Measurements from ENCODE around the gene TNK1.

Gene TNK1

DNA sequence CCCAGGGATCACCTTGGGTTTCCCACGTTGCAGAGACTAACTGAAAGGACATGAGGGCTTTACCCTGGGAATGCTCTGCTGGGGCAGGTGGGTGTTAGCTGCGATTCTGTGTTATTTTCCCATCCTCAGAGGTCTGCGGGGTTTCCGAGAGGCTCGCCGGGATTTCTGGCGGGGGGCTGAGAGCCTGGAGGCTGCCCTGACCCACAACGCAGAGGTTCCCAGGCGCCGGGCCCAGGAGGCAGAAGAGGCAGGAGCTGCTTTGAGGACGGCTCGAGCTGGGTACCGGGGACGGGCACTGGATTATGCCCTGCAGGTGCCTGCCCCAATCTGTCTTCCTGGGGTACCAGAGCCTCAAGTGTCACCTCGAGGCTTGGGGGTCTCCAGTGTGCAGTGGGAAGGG is 37.6 kb upstream of the TNK1 start:
- FAIRE-seq (no peak), DNase-seq (ENCODE audit: insufficient read length, low spot score) (no peak)
- TF ChIP-seq TAF1 (IDR thresholded peaks at IDR 0.05; ENCODE audit: low read depth, low read length) (no peak), PAX5 (IDR thresholded peaks at IDR 0.05; ENCODE audit: insufficient read depth, low read length, severe bottlenecking) (no peak), POLR2A (IDR thresholded peaks at IDR 0.05; ENCODE audit: low read depth, low read length) (no peak), SPI1 (IDR thresholded peaks at IDR 0.05; ENCODE audit: low read depth, low read length) (no peak), POLR2AphosphoS5 (IDR thresholded peaks at IDR 0.05; ENCODE audit: low read depth, low read length) (no peak), POU2F2 (IDR thresholded peaks at IDR 0.05; ENCODE audit: low read depth, low read length) (no peak)

DNA sequence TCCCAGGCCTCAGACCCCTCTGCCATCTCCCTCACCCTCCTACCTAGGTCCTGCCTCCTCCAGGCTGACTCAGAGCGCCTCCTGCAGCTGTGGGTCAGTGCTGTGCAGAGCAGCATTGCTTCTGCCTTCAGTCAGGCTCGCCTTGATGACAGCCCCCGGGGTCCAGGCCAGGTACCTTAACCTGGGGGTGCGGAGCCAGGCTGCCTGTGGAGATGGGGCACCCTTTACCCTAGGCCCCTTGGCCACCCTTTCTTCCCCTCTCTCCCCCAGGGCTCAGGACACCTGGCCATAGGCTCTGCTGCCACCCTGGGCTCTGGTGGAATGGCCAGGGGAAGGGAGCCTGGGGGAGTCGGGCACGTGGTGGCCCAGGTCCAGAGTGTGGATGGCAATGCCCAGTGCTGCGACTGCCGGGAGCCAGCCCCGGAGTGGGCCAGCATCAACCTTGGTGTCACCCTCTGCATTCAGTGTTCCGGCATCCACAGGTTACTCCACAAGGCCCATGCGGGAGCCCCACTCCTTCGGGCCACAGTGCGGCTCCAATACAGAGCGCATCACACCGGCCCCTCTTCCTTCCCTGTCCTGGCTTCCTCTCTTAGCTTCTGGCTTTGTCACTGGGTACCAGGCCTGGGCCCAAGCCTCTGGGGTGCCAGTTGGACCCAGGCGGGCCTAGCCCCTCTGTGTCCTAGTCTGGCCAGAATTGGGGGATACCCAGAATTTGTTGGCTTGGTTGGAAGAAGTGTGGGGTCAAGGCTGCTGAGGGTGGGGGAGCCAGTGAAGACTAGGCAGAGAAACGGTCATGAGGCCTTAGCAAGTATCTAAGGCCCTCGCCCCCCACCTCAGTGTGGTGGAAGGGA is 33.9 kb upstream of the TNK1 start:
- DNase-seq (ENCODE audit: insufficient read length, low spot score) (no peak), FAIRE-seq (no peak)
- TF ChIP-seq POLR2AphosphoS5 (IDR thresholded peaks at IDR 0.05; ENCODE audit: low read depth, low read length) (no peak), POLR2A (IDR thresholded peaks at IDR 0.05; ENCODE audit: low read depth, low read length) (no peak), POU2F2 (IDR thresholded peaks at IDR 0.05; ENCODE audit: low read depth, low read length) (no peak), PAX5 (IDR thresholded peaks at IDR 0.05; ENCODE audit: insufficient read depth, low read length, severe bottlenecking) (no peak)

DNA sequence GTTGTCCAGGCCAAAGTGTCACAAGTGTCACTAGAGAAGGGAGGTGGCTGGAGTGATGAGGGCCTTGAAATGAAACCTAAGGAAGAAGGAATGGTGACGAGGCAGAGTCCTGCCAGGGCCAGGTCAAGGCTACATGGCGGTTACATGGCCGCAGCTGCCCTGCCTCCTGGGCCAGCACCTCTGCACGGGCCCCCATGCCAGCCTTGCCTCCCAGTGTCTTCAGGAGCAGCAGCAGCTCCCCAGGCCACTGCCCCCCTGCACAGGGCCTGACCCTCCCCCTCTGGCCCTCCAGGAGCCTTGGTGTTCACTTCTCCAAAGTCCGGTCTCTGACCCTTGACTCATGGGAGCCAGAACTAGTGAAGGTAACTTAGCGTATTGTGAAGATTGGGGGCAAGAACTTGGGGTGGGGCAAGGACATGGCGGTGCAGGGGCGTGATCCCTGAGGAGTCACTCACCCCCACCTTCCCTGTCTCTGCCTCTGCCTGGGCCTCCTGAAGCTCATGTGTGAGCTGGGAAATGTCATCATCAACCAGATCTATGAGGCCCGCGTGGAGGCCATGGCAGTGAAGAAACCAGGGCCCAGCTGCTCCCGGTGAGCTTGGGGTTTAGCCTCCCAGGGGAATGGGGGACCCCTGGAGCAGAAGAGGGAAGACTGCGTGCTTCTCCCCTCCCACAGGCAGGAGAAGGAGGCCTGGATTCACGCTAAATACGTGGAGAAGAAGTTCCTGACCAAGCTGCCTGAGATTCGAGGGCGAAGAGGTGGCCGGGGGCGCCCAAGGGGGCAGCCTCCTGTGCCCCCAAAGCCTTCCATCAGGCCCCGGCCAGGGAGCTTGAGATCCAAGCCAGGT is 33.0 kb upstream of the TNK1 start:
- FAIRE-seq (no peak), DNase-seq (ENCODE audit: insufficient read length, low spot score) (no peak)
- TF ChIP-seq PAX5 (IDR thresholded peaks at IDR 0.05; ENCODE audit: insufficient read depth, low read length, severe bottlenecking) (no peak), POLR2A (IDR thresholded peaks at IDR 0.05; ENCODE audit: low read depth, low read length) (no peak), SPI1 (IDR thresholded peaks at IDR 0.05; ENCODE audit: low read depth, low read length) (no peak), POLR2AphosphoS5 (IDR thresholded peaks at IDR 0.05; ENCODE audit: low read depth, low read length) (no peak), TAF1 (IDR thresholded peaks at IDR 0.05; ENCODE audit: low read depth, low read length) (no peak), POU2F2 (IDR thresholded peaks at IDR 0.05; ENCODE audit: low read depth, low read length) (no peak)

DNA sequence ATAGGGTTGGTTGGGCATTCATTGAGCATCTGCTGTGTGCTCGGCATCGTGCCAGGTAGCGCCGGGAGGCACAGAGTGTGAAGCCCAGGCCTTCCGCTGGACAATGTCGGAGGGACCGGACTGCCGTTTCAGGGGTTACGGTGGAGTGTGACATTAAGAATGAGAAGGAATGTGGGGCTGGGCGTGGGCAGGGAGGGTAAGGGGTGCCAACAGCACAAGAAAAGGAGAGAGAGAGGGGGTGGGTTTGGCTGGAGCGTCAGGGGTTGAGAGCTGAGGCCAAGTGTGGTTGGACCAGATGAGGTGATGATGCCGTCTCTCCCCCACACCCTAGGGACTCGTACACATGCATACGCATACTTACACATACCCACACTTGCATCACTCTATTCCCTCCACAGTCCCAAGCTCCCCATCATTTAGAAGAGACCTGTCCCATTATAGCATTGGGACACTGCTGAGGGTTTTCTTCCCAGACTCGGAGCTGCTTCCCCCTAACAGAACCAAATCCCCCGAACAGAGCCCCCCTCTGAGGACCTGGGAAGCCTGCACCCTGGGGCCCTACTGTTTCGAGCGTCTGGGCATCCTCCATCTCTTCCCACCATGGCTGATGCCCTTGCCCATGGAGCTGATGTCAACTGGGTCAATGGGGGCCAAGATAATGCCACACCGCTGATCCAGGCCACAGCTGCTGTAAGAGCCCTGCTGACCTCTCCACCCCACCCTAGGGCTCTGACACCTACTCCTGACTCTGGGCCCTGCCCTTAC is 32.2 kb upstream of the TNK1 start:
- FAIRE-seq, result no peak
- TF ChIP-seq SPI1 (IDR thresholded peaks at IDR 0.05; ENCODE audit: low read depth, low read length), result no peak
- TF ChIP-seq POLR2AphosphoS5 (IDR thresholded peaks at IDR 0.05; ENCODE audit: low read depth, low read length), result no peak
- no peak for DNase-seq (ENCODE audit: insufficient read length, low spot score)

DNA sequence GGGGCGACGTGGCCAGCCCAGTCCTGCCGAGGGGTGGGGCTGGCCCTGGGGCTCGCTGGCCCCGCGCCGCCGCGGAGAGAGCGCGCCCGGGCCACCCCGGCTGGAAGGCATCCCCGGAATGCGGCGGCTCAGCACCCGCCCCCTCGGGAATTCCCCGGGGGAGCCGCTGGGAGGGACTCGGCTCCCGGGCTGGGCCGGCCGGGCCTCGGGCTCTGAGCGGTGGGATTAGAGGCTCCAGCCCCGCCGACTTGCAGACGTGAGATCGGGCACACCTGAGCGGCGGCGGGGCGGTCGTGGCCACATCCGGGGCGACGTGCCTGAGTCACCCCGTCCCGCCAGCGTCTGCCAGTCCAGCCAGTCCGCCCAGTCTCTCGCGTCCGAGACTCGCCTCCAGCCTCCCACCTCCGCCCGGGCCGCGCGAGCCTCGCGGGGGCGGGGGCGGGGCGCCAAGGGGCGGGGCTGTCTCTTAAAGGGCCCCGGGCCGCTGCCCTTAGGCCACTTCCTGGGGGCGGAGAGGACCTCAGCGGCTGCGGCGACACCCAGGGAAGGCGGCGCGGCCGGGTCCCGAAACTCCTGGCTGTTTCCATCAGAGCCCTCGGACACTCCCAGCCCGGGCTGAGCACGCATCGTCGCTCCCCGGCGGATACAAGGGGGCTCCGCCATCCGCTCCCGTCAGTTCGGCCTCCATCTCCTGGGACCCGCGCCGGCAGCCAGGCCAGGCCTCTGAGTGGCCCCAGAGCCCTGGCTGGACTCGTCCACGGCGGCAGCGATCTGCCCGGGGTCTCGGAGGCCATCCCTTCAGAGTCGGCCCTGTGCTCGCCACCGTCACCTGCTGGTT is 29.0 kb upstream of the TNK1 start, which contains the start of gene KCTD11:
Gene KCTD11 (plus strand): TSS at position 498 of the 838 bp plus-strand sequence.
- TF ChIP-seq SPI1 (IDR thresholded peaks at IDR 0.05; ENCODE audit: low read depth, low read length) (no peak), PAX5 (IDR thresholded peaks at IDR 0.05; ENCODE audit: insufficient read depth, low read length, severe bottlenecking) (peak; percentile 14), POLR2AphosphoS5 (IDR thresholded peaks at IDR 0.05; ENCODE audit: low read depth, low read length) (0 out of 2 replicates have a peak, but pooled peaks have one; percentile 7), TAF1 (IDR thresholded peaks at IDR 0.05; ENCODE audit: low read depth, low read length) (peak; percentile 29; the same call in 1 of the 2 replicates)
- DNase-seq (ENCODE audit: insufficient read length, low spot score) (peak; percentile 90), FAIRE-seq (peak; percentile 91)

DNA sequence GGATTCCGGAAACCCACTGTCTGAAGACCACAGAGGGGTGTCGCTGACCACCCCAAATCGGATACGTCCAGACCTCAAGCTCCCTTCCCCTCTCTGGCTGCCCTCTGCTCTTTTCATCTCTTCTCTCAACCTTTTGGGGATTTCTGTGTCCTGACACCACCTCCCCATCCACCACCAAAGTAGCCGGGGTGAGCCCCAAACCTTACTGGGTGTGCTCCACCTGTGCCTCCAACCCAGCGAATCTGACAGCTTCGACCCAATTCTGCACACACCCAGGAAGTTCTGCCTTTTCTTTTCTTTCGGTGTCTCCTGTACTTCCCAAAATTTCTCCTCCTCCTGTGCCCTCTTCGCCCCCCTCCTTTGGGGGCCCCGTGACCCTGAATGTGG is 28.4 kb upstream of the TNK1 start:
- FAIRE-seq, result no peak
- TF ChIP-seq POLR2AphosphoS5 (IDR thresholded peaks at IDR 0.05; ENCODE audit: low read depth, low read length), result no peak
- no peak for TF ChIP-seq PAX5 (IDR thresholded peaks at IDR 0.05; ENCODE audit: insufficient read depth, low read length, severe bottlenecking)
- TF ChIP-seq TAF1 (IDR thresholded peaks at IDR 0.05; ENCODE audit: low read depth, low read length), result no peak
- TF ChIP-seq POLR2A (IDR thresholded peaks at IDR 0.05; ENCODE audit: low read depth, low read length), result no peak
- TF ChIP-seq POU2F2 (IDR thresholded peaks at IDR 0.05; ENCODE audit: low read depth, low read length), result no peak
- TF ChIP-seq SPI1 (IDR thresholded peaks at IDR 0.05; ENCODE audit: low read depth, low read length), result no peak
- no peak for DNase-seq (ENCODE audit: insufficient read length, low spot score)

DNA sequence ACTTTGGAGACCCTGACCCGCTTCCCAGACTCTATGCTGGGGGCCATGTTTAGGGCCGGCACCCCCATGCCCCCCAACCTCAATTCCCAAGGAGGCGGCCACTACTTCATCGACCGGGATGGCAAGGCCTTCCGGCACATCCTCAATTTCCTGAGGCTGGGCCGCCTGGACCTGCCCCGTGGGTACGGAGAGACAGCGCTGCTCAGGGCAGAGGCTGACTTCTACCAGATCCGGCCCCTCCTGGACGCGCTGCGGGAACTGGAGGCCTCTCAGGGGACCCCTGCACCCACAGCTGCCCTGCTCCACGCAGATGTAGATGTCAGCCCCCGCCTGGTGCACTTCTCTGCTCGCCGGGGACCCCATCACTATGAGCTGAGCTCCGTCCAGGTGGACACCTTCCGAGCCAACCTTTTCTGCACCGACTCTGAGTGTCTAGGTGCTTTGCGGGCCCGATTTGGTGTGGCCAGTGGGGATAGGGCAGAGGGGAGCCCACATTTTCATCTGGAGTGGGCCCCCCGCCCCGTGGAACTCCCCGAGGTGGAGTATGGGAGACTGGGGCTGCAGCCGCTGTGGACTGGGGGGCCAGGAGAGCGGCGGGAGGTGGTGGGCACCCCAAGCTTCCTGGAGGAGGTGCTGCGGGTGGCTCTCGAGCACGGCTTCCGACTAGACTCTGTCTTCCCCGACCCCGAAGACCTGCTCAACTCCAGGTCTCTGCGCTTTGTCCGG is 27.8 kb upstream of the TNK1 start:
- DNase-seq (ENCODE audit: insufficient read length, low spot score) (no peak), FAIRE-seq (no peak)
- TF ChIP-seq TAF1 (IDR thresholded peaks at IDR 0.05; ENCODE audit: low read depth, low read length) (no peak), POLR2AphosphoS5 (IDR thresholded peaks at IDR 0.05; ENCODE audit: low read depth, low read length) (no peak), SPI1 (IDR thresholded peaks at IDR 0.05; ENCODE audit: low read depth, low read length) (no peak), POU2F2 (IDR thresholded peaks at IDR 0.05; ENCODE audit: low read depth, low read length) (no peak), POLR2A (IDR thresholded peaks at IDR 0.05; ENCODE audit: low read depth, low read length) (no peak), PAX5 (IDR thresholded peaks at IDR 0.05; ENCODE audit: insufficient read depth, low read length, severe bottlenecking) (no peak)

DNA sequence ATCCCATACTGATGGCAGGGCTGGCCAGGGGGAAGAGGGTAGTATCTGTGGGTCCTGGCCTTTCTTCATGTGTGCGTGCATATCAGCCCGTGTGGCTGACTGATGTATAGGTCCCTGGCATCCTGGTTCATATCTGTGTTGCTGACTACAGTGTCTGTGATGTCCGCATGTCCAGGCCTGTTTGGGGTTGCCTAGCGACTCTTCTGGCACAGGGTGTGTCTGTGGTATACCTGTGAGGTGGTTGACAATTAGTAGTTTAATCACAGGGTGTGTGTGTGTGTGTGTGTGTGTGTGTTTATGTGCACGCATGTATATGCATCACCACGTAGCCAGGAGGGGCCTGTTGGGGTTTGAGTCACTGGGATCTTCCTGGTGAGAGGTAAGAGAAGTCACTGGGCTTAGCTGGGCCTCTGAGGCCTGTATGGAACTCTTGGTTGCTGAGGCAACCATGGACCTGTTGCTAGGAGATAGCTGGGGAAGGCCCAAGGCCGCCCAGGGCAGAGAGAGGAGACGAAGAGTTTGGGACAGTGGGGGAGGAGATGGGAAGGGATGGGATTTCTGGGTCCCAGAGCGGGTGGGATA is 26.5 kb upstream of the TNK1 start:
- FAIRE-seq (peak; percentile 78), DNase-seq (ENCODE audit: insufficient read length, low spot score) (no peak)
- no peak for TF ChIP-seq SPI1 (IDR thresholded peaks at IDR 0.05; ENCODE audit: low read depth, low read length)
- no peak for TF ChIP-seq POLR2A (IDR thresholded peaks at IDR 0.05; ENCODE audit: low read depth, low read length)
- TF ChIP-seq POU2F2 (IDR thresholded peaks at IDR 0.05; ENCODE audit: low read depth, low read length), result peak; percentile 56; the same call in 1 of the 2 replicates

All from GM12891 (cell line).